H1 (cell line): ENCODE results near the gene PNPLA1. TPM values are rescaled to one million over a fixed set of nuclear protein-coding genes. Genes with fewer than 3 reads are reported as not detected.

Experiments
- CTCF ChIA-PET: fragments of 300-600 bp; sonication (Branson Sonifier 250); formaldehyde crosslinking; loops from one replicate; lab custom pipeline; 2021; ENCODE audit not compliant: partially characterized antibody; lab: Charles Lee
- POLR2A ChIA-PET: fragments of 300-600 bp; sonication (Branson Sonifier 250); formaldehyde crosslinking; loops from one replicate; lab custom pipeline; 2021; ENCODE audit warnings: inconsistent platforms; ENCODE audit not compliant: partially characterized antibody; lab: Charles Lee
- DNase-seq, 2 experiments: peaks; one replicate each; pipeline versions ENCODE4 v3.0.0 to v3.0.0-alpha.2; 2010 to 2022; ENCODE audit warnings: low spot score in 2 of 2, low read depth in 1 of 2, mixed read lengths in 1 of 2
- FAIRE-seq: peaks from 2 replicates; lab custom pipeline; 2011; peaks lifted over from hg19 to GRCh38; lab: Jason Lieb, UNC
- H2AFZ ChIP-seq: 2 replicates; pipeline ENCODE4 v1.8.1; 2012; ENCODE audit warnings: low read length, inconsistent platforms
- H2AK5ac ChIP-seq: 2 replicates; pipeline ENCODE4 v1.6.1; 2013; ENCODE audit warnings: low read depth, low read length
- H2BK120ac ChIP-seq: replicated peaks from 2 replicates; pipeline ENCODE3; 2013; ENCODE audit warnings: low read depth, low read length, inconsistent platforms
- H2BK12ac ChIP-seq: 2 replicates; pipeline ENCODE4 v1.6.1; 2013; ENCODE audit warnings: low read depth, low read length
- H2BK15ac ChIP-seq: 2 replicates; pipeline ENCODE4 v1.6.1; 2013; ENCODE audit warnings: low read length
- H2BK20ac ChIP-seq: 2 replicates; pipeline ENCODE4 v1.6.1; 2013; ENCODE audit warnings: low read length
- H2BK5ac ChIP-seq: 2 replicates; pipeline ENCODE4 v1.6.1; 2013; ENCODE audit warnings: low read depth, low read length
- H3K14ac ChIP-seq: 2 replicates; pipeline ENCODE4 v1.6.1; 2013; ENCODE audit warnings: inconsistent platforms; ENCODE audit not compliant: insufficient read length
- H3K18ac ChIP-seq: 2 replicates; pipeline ENCODE4 v1.6.1; 2013; ENCODE audit warnings: low read length; ENCODE audit errors: extremely low read depth
- H3K23ac ChIP-seq: 2 replicates; pipeline ENCODE4 v1.6.1; 2013; ENCODE audit warnings: inconsistent platforms; ENCODE audit not compliant: insufficient read length
- H3K23me2 ChIP-seq: 2 replicates; pipeline ENCODE4 v1.6.1; 2013; ENCODE audit warnings: low read depth, low read length
- H3K27ac ChIP-seq: 2 replicates; pipeline ENCODE4 v1.6.1; 2011; ENCODE audit warnings: low read depth, low read length, inconsistent platforms
- H3K27me3 ChIP-seq, 4 experiments: replicated peaks in 1 of 4; 1 replicate in 1 of 4; 2 replicates in 3 of 4; pipeline versions ENCODE4 v1.6.1 to v1.8.1; 2011 to 2013; ENCODE audit warnings: low read length in 3 of 4, mild to moderate bottlenecking in 3 of 4, inconsistent platforms in 2 of 4, mixed read lengths in 2 of 4, moderate library complexity in 1 of 4; ENCODE audit not compliant: control insufficient read depth in 3 of 4, insufficient read depth in 3 of 4; ENCODE audit errors: extremely low read depth in 1 of 4
- H3K36me3 ChIP-seq, 4 experiments: 2 replicates each; pipeline versions ENCODE4 v1.6.1 to v1.8.1; 2011 to 2013; ENCODE audit warnings: mild to moderate bottlenecking in 4 of 4, low read length in 3 of 4, moderate library complexity in 2 of 4, control low read depth in 1 of 4, inconsistent platforms in 1 of 4; ENCODE audit not compliant: insufficient read depth in 4 of 4, control insufficient read depth in 2 of 4
- H3K4ac ChIP-seq: replicated peaks from 2 replicates; pipeline ENCODE3; 2013; ENCODE audit warnings: low read length, low read depth, mixed read lengths, inconsistent platforms; ENCODE audit not compliant: insufficient read length
- H3K4me1 ChIP-seq, 4 experiments: replicated peaks in 1 of 4; 1 replicate in 1 of 4; 2 replicates in 3 of 4; pipeline versions ENCODE4 v1.6.1 to v1.8.1; 2011 to 2013; ENCODE audit warnings: low read length in 3 of 4, inconsistent platforms in 2 of 4, mixed read lengths in 1 of 4; ENCODE audit not compliant: insufficient read depth in 4 of 4, control insufficient read depth in 3 of 4
- H3K4me2 ChIP-seq, 2 experiments: 2 replicates each; pipeline versions ENCODE4 v1.6.1 to v1.8.1; 2011 to 2013; ENCODE audit warnings: low read depth in 2 of 2, low read length in 2 of 2, control low read depth in 1 of 2, inconsistent platforms in 1 of 2, mild to moderate bottlenecking in 1 of 2; ENCODE audit not compliant: insufficient read depth in 1 of 2
- H3K4me3 ChIP-seq, 4 experiments: fragments of 200-600, 300-600 bp in 1 of 4; sonication (generic), shearing (Covaris generic), sonication (Bioruptor Twin) in 1 of 4; 2 replicates each; pipeline versions ENCODE4 v1.5.1 to v1.8.1; 2011 to 2016; ENCODE audit warnings: low read length in 4 of 4, low read depth in 3 of 4, control low read depth in 2 of 4, inconsistent platforms in 2 of 4, mild to moderate bottlenecking in 2 of 4, mixed read lengths in 1 of 4, moderate library complexity in 1 of 4; ENCODE audit not compliant: insufficient read depth in 2 of 4; ENCODE audit errors: extremely low read depth in 1 of 4
- H3K56ac ChIP-seq: replicated peaks from 2 replicates; pipeline ENCODE3; 2013; ENCODE audit warnings: low read depth, mild to moderate bottlenecking, mixed read lengths, low read length, inconsistent platforms; ENCODE audit not compliant: insufficient read length
- H3K79me1 ChIP-seq: 2 replicates; pipeline ENCODE4 v1.6.1; 2013; ENCODE audit warnings: low read depth, low read length, control low read depth
- H3K79me2 ChIP-seq, 2 experiments: 2 replicates each; pipeline versions ENCODE4 v1.6.1 to v1.8.1; 2012 to 2013; ENCODE audit warnings: low read length in 2 of 2, mild to moderate bottlenecking in 2 of 2, inconsistent platforms in 1 of 2; ENCODE audit not compliant: insufficient read depth in 2 of 2, control insufficient read depth in 1 of 2
- H3K9ac ChIP-seq, 4 experiments: replicated peaks in 1 of 4; 1 replicate in 1 of 4; 2 replicates in 3 of 4; pipeline versions ENCODE4 v1.6.1 to v1.8.1; 2011 to 2013; ENCODE audit warnings: low read depth in 3 of 4, low read length in 3 of 4, control low read depth in 2 of 4, mild to moderate bottlenecking in 2 of 4, moderate library complexity in 2 of 4, inconsistent platforms in 1 of 4; ENCODE audit errors: extremely low read depth in 1 of 4
- H3K9me3 ChIP-seq, 2 experiments: 2 replicates each; pipeline versions ENCODE4 v1.6.1 to v1.8.1; 2012 to 2013; ENCODE audit warnings: mild to moderate bottlenecking in 2 of 2, moderate library complexity in 2 of 2, control low read depth in 1 of 2, inconsistent platforms in 1 of 2, low read depth in 1 of 2, low read length in 1 of 2, mixed read lengths in 1 of 2; ENCODE audit not compliant: insufficient read depth in 2 of 2
- H4K20me1 ChIP-seq, 2 experiments: replicated peaks in 1 of 2; 2 replicates each; pipeline versions ENCODE3 to v1.8.1; 2011 to 2013; ENCODE audit warnings: inconsistent platforms in 2 of 2, low read length in 2 of 2, mild to moderate bottlenecking in 1 of 2; ENCODE audit not compliant: insufficient read depth in 2 of 2, control insufficient read depth in 1 of 2
- H4K5ac ChIP-seq: 2 replicates; pipeline ENCODE4 v1.6.1; 2013; ENCODE audit warnings: low read length, low read depth, mixed read lengths, inconsistent platforms; ENCODE audit not compliant: insufficient read length
- H4K8ac ChIP-seq: 2 replicates; pipeline ENCODE4 v1.8.0; 2013; ENCODE audit warnings: mild to moderate bottlenecking, moderate library complexity, low read length, inconsistent platforms; ENCODE audit not compliant: insufficient read depth; ENCODE audit errors: extremely low read depth
- H4K91ac ChIP-seq: replicated peaks from 2 replicates; pipeline ENCODE3; 2013; ENCODE audit warnings: low read length, mixed read lengths, inconsistent platforms; ENCODE audit not compliant: insufficient read length
- CBX8 ChIP-seq: fragments of 300-800, 300-1000 bp; sonication (generic); IDR thresholded peaks from 2 replicates; pipeline ENCODE4 v1.7.1; 2016; ENCODE audit warnings: low read depth, low read length, borderline replicate concordance
- CEBPB ChIP-seq: IDR thresholded peaks from 2 replicates; pipeline ENCODE4 v1.6.1; 2012; ENCODE audit warnings: low read depth, low read length
- CREB1 ChIP-seq: IDR thresholded peaks from 2 replicates; pipeline ENCODE4 v1.6.1; 2012; ENCODE audit warnings: inconsistent platforms
- HDAC2 ChIP-seq, 2 experiments: fragments of 300-600 bp in 1 of 2; sonication (generic) in 1 of 2; IDR thresholded peaks; 2 replicates each; pipeline ENCODE4 v1.6.1; 2011 to 2012; ENCODE audit warnings: low read depth in 2 of 2, low read length in 2 of 2, mild to moderate bottlenecking in 2 of 2, moderate library complexity in 2 of 2, borderline replicate concordance in 1 of 2, inconsistent platforms in 1 of 2
- POLR2AphosphoS5 ChIP-seq: IDR thresholded peaks from 2 replicates; pipeline ENCODE4 v1.6.1; 2011; ENCODE audit warnings: low read depth, low read length
- RBBP5 ChIP-seq: IDR thresholded peaks from 2 replicates; pipeline ENCODE4 v1.7.1; 2012; ENCODE audit warnings: low read depth, mild to moderate bottlenecking, inconsistent platforms, low read length, moderate library complexity, borderline replicate concordance
- RNF2 ChIP-seq: fragments of 200-900, 300-1000 bp; sonication (generic); IDR thresholded peaks from 2 replicates; pipeline ENCODE4 v1.7.1; 2016; ENCODE audit warnings: borderline replicate concordance, low read depth, mild to moderate bottlenecking, antibody characterized with exemption, low read length; ENCODE audit not compliant: poor library complexity, severe bottlenecking; ENCODE audit errors: missing control alignments
- SUZ12 ChIP-seq: fragments of 200-600 bp; sonication (generic); IDR thresholded peaks from 2 replicates; pipeline ENCODE4 v1.6.1; 2012; ENCODE audit warnings: mild to moderate bottlenecking, inconsistent platforms, low read length, moderate library complexity, mixed read lengths
- TEAD4 ChIP-seq: IDR thresholded peaks from 2 replicates; pipeline ENCODE4 v1.6.1; 2012; ENCODE audit warnings: low read depth, low read length, inconsistent platforms, mixed read lengths
- ZNF274 ChIP-seq: IDR thresholded peaks from 2 replicates; pipeline ENCODE4 v1.7.0; 2012; ENCODE audit warnings: low read length, borderline replicate concordance; ENCODE audit errors: extremely low read depth
- WGBS, 2 experiments: shearing (Covaris generic) in 1 of 2; methylation state at CpG; one replicate each; pipeline versions ENCODE4 v1.1.6 to v1.1.7; 2013 to 2015; ENCODE audit warnings: low lambda C conversion rate in 2 of 2, mixed read lengths in 2 of 2, inconsistent platforms in 1 of 2, low coverage in 1 of 2, missing lambda C conversion rate in 1 of 2; ENCODE audit not compliant: insufficient replicate concordance in 2 of 2, insufficient coverage in 1 of 2, insufficient read length in 1 of 2; ENCODE audit errors: extremely low coverage in 1 of 2, missing lambda C conversion rate in 1 of 2; 5-methylcytosine and 5-hydroxymethylcytosine counted together
- polyA plus RNA-seq, 7 experiments: library from polyadenylated mRNA; depleted of rRNA in 3 of 7; stranded (reverse) in 5 of 7; unstranded in 2 of 7; fragments of >200 nt in 5 of 7; fragments of 200-250 nt in 2 of 7; gene quantifications; 1 replicate in 5 of 7; 2 replicates in 1 of 7; 4 replicates in 1 of 7; pipeline versions ENCODE4 v1.2.1 to v1.2.3, GENCODE V29; 2011 to 2013; ENCODE audit warnings: missing spikeins in 2 of 7, mixed read lengths in 2 of 7
- total RNA-seq: library from RNA; stranded (reverse); fragmentation: NEBNext Ultra II Directional; extraction: Animal tissue kit (Norgen Biotek cat#: 25700); gene quantifications from 2 replicates; pipeline ENCODE4 v1.2.1, GENCODE V29; 2021
- TF ChIP-seq, protein P1 (sequence below): IDR thresholded peaks from 2 replicates; pipeline ENCODE4 v1.6.1; 2011; ENCODE audit warnings: low read depth, mild to moderate bottlenecking, low read length; ENCODE audit not compliant: insufficient read depth
- TF ChIP-seq, protein P2 (sequence below): IDR thresholded peaks from 2 replicates; pipeline ENCODE4 v1.6.1; 2011; ENCODE audit warnings: low read length, improper control_type of control experiment

PNPLA1 gene
- total and polyA plus RNA-seq, 2 of the 8 experiments (the other 6 are each of a cell fraction or from before 2014, with no cell fraction given) = not detected

DNA sequence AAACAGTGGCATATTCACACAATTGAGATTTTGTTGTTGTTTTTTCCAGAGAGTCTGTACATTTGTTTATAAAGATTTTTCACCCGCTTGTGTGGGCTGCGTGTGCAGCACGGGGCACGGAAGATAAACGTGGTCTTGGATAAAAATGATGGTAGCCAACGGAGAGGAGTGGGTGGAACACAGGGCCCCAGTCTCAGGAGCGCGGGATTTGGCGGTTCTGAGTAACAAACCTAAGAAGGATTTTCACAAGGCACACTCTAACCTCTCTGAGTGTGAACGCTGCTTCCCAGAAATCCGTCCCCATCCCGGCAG, 70.4 kb downstream of the PNPLA1 start:
- H3K56ac ChIP-seq = no peak overlapping the region
- H2BK20ac ChIP-seq = no peak overlapping the region
- CTCF ChIA-PET = interaction anchor here (0.9 to 6.2 kb wide), 14 partner anchors 10 to 217 kb away, joined by 3 to 68 read pairs (median 9); no protein-coding TSS in a partner anchor
- H4K8ac ChIP-seq = peak overlapping the region; percentile 43; the same call in 1 of the 2 replicates
- peaks cover 0 to 3% (median under 1%) of the 10 kb centered on the region in 4 experiments; a peak in 4 of 7 replicates for H3K4me1 ChIP-seq
- peak overlapping the region in 1 of 4 experiments; percentile 53; a peak in 4 of 8 replicates for H3K4me3 ChIP-seq
- H3K9ac ChIP-seq = no peak overlapping the region
- no peak overlapping the region for H2AK5ac ChIP-seq
- 53% methylated on average over 12 of the region's 12 CpGs; no CpG with 5 or more reads in 1 of the 2 experiments for WGBS, 2 experiments
- no peaks in the 10 kb centered on the region for H3K79me1 ChIP-seq
- peak overlapping the region; percentile 68; the same call in 1 of the 2 replicates for H2AFZ ChIP-seq
- H3K9me3 ChIP-seq = no peaks in the 10 kb centered on the region
- H2BK120ac ChIP-seq = no peak overlapping the region
- H2BK15ac ChIP-seq = no peak overlapping the region
- H2BK12ac ChIP-seq = no peak overlapping the region
- peak overlapping the region; percentile 14 to 71 for H3K4me2 ChIP-seq
- H2BK5ac ChIP-seq = no peak overlapping the region
- POLR2A ChIA-PET = interaction anchor here (0.8 to 1.5 kb wide), 3 partner anchors 11 to 24 kb away, joined by 3 to 5 read pairs (median 3); no protein-coding TSS in a partner anchor
- no peaks in the 10 kb centered on the region for H3K79me2 ChIP-seq
- peaks cover 3% of the 10 kb centered on the region; the same call in 1 of the 2 replicates for H3K23me2 ChIP-seq
- H4K5ac ChIP-seq = no peak overlapping the region
- no peak overlapping the region for H3K27ac ChIP-seq
- FAIRE-seq (no peak), DNase-seq (no peak)
- no peaks in the 10 kb centered on the region for H4K20me1 ChIP-seq
- H3K4ac ChIP-seq = no peak overlapping the region
- no peak overlapping the region for H3K14ac ChIP-seq
- H3K23ac ChIP-seq = no peak overlapping the region
- H3K27me3 ChIP-seq = peaks cover 0 to 9% (median 4%) of the 10 kb centered on the region in 4 experiments; a peak in 3 of 7 replicates
- H3K36me3 ChIP-seq = no peaks in the 10 kb centered on the region
- H4K91ac ChIP-seq = no peak overlapping the region
- no peak overlapping the region for H3K18ac ChIP-seq
- TF ChIP-seq RNF2 (no peak), TEAD4 (no peak), SUZ12 (no peak), CEBPB (no peak), CREB1 (no peak), CBX8 (no peak), POLR2AphosphoS5 (no peak), RBBP5 (no peak), ZNF274 (no peak), HDAC2 (IDR thresholded peaks at IDR 0.05; ENCODE audit: borderline replicate concordance in 1 of 2, low read depth in 2 of 2, low read length in 2 of 2) (no peak)
- TF ChIP-seq, protein P1, sequence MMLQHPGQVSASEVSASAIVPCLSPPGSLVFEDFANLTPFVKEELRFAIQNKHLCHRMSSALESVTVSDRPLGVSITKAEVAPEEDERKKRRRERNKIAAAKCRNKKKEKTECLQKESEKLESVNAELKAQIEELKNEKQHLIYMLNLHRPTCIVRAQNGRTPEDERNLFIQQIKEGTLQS = no peak
- TF ChIP-seq, protein P2, sequence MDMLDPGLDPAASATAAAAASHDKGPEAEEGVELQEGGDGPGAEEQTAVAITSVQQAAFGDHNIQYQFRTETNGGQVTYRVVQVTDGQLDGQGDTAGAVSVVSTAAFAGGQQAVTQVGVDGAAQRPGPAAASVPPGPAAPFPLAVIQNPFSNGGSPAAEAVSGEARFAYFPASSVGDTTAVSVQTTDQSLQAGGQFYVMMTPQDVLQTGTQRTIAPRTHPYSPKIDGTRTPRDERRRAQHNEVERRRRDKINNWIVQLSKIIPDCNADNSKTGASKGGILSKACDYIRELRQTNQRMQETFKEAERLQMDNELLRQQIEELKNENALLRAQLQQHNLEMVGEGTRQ = no peak
